Mesenchymal stem cell (in vitro differentiated cells and primary cell): ENCODE results near the gene MARK2.

Experiments
- DNase-seq: peaks from one replicate; pipeline ENCODE4 v3.0.0-alpha.2; 2013
- H2AFZ ChIP-seq: one replicate; pipeline ENCODE4 v1.6.1; 2013; ENCODE audit warnings: low read depth, mild to moderate bottlenecking, control low read depth, inconsistent platforms, low read length, moderate library complexity
- H2AK5ac ChIP-seq: 2 replicates; pipeline ENCODE4 v1.6.1; 2013; ENCODE audit warnings: low read length, moderate library complexity, mild to moderate bottlenecking, inconsistent platforms; ENCODE audit not compliant: severe bottlenecking
- H2BK120ac ChIP-seq: one replicate; pipeline ENCODE4 v1.6.1; 2013; ENCODE audit warnings: low read depth, mild to moderate bottlenecking, inconsistent platforms, low read length, moderate library complexity
- H2BK12ac ChIP-seq, 2 experiments: one replicate each; pipeline ENCODE4 v1.6.1; 2013; ENCODE audit warnings: inconsistent platforms in 2 of 2, low read length in 2 of 2, mild to moderate bottlenecking in 2 of 2, moderate library complexity in 2 of 2, control low read depth in 1 of 2
- H2BK15ac ChIP-seq: one replicate; pipeline ENCODE4 v1.6.1; 2013; ENCODE audit warnings: mild to moderate bottlenecking, low read depth, inconsistent platforms; ENCODE audit not compliant: poor library complexity, severe bottlenecking
- H2BK5ac ChIP-seq: 2 replicates; pipeline ENCODE4 v1.6.1; 2013; ENCODE audit warnings: low read depth, mild to moderate bottlenecking, low read length, control low read depth, inconsistent platforms; ENCODE audit not compliant: poor library complexity, severe bottlenecking
- H3K14ac ChIP-seq, 2 experiments: one replicate each; pipeline ENCODE4 v1.6.1; 2013; ENCODE audit warnings: inconsistent platforms in 2 of 2, low read length in 2 of 2, control low read depth in 1 of 2, mild to moderate bottlenecking in 1 of 2, moderate library complexity in 1 of 2
- H3K18ac ChIP-seq, 2 experiments: one replicate each; pipeline ENCODE4 v1.6.1; 2013; ENCODE audit warnings: inconsistent platforms in 2 of 2, low read length in 2 of 2, control low read depth in 1 of 2, low read depth in 1 of 2, mild to moderate bottlenecking in 1 of 2
- H3K23ac ChIP-seq, 2 experiments: one replicate each; pipeline ENCODE4 v1.6.1; 2013; ENCODE audit warnings: inconsistent platforms in 2 of 2, low read length in 2 of 2, mild to moderate bottlenecking in 2 of 2, moderate library complexity in 2 of 2, control low read depth in 1 of 2
- H3K27ac ChIP-seq: 2 replicates; pipeline ENCODE4 v1.5.1; 2013; ENCODE audit warnings: mild to moderate bottlenecking, moderate library complexity, low read length, control low read depth, inconsistent platforms; ENCODE audit not compliant: poor library complexity, severe bottlenecking
- H3K27me3 ChIP-seq, 2 experiments: 2 replicates each; pipeline versions ENCODE4 v1.6.1 to v1.7.0; 2013; ENCODE audit warnings: low read length in 2 of 2, mild to moderate bottlenecking in 2 of 2, moderate library complexity in 2 of 2, control low read depth in 1 of 2, inconsistent platforms in 1 of 2; ENCODE audit not compliant: control insufficient read depth in 1 of 2, insufficient read depth in 1 of 2
- H3K36me3 ChIP-seq, 2 experiments: 2 replicates each; pipeline versions ENCODE4 v1.6.1 to v1.7.0; 2013; ENCODE audit warnings: low read length in 2 of 2, control low read depth in 1 of 2, inconsistent platforms in 1 of 2, low read depth in 1 of 2, mild to moderate bottlenecking in 1 of 2; ENCODE audit not compliant: insufficient read depth in 2 of 2, control insufficient read depth in 1 of 2
- H3K4ac ChIP-seq, 2 experiments: one replicate each; pipeline ENCODE4 v1.6.1; 2013; ENCODE audit warnings: inconsistent platforms in 2 of 2, low read length in 2 of 2, mild to moderate bottlenecking in 2 of 2, moderate library complexity in 2 of 2, control low read depth in 1 of 2, low read depth in 1 of 2
- H3K4me1 ChIP-seq: 2 replicates; pipeline ENCODE4 v1.6.1; 2013; ENCODE audit warnings: low read depth, low read length, control low read depth; ENCODE audit not compliant: control insufficient read depth, insufficient read depth
- H3K4me2 ChIP-seq: 2 replicates; pipeline ENCODE4 v1.6.1; 2013; ENCODE audit warnings: low read length, mild to moderate bottlenecking, inconsistent platforms; ENCODE audit not compliant: poor library complexity, severe bottlenecking
- H3K4me3 ChIP-seq, 2 experiments: 2 replicates each; pipeline versions ENCODE4 v1.5.1 to v1.7.0; 2013; ENCODE audit warnings: low read length in 2 of 2, mild to moderate bottlenecking in 2 of 2, control low read depth in 1 of 2, low read depth in 1 of 2; ENCODE audit not compliant: insufficient read depth in 1 of 2
- H3K79me1 ChIP-seq: replicated peaks from 2 replicates; pipeline ENCODE4 v1.6.1; 2013; ENCODE audit warnings: mild to moderate bottlenecking, control low read depth, low read length, inconsistent platforms; ENCODE audit not compliant: poor library complexity, severe bottlenecking
- H3K9ac ChIP-seq: 2 replicates; pipeline ENCODE4 v1.7.0; 2013; ENCODE audit warnings: mild to moderate bottlenecking, low read length, moderate library complexity
- H3K9me3 ChIP-seq: 2 replicates; pipeline ENCODE4 v1.7.0; 2013; ENCODE audit warnings: mild to moderate bottlenecking, low read length; ENCODE audit not compliant: control insufficient read depth
- H4K8ac ChIP-seq: one replicate; pipeline ENCODE4 v1.6.1; 2013; ENCODE audit warnings: inconsistent platforms, mild to moderate bottlenecking, low read length, moderate library complexity
- H4K91ac ChIP-seq: one replicate; pipeline ENCODE4 v1.6.1; 2013; ENCODE audit warnings: mild to moderate bottlenecking, low read length, inconsistent platforms
- WGBS: methylation state at CpG from one replicate; pipeline ENCODE4 v1.1.7; 2013; ENCODE audit warnings: mixed read lengths; 5-methylcytosine and 5-hydroxymethylcytosine counted together

Gene MARK2

DNA sequence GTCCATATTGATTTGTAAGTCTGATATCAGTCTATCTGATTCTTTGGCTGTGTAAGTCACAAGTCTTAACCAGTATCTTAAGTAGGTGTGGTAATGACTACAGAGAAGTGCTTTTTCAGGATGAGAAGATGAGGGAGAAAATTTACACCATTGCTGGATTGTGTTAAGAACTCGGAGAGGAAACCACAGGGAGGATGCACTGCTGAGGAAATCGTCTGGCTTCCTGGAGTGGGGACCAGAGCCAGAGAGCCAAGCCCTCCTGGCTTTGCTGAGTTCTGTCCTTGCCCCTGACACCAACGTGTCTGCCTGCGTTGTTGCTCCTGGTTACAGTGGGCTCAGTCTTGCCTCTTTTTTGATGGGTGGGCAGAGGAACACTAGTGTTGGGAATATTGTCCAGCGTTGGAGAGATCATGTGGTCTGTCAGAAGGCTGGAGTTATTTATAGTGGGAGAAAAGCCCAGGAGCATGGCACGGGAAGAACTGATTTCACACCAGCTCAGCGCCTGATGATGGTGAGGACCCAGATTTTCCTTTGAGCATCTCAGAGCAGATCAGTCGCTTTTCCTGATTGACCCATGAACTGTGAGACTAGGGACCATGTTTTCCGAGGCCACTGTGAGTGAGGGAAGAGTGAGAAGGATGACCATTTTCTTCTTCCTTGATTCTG is 29.6 kb downstream of the MARK2 start:
- no peak overlapping the region for H3K4me3 ChIP-seq
- WGBS: 81% methylated on average over 9 of the region's 9 CpGs
- no peak overlapping the region for H2BK120ac ChIP-seq

DNA sequence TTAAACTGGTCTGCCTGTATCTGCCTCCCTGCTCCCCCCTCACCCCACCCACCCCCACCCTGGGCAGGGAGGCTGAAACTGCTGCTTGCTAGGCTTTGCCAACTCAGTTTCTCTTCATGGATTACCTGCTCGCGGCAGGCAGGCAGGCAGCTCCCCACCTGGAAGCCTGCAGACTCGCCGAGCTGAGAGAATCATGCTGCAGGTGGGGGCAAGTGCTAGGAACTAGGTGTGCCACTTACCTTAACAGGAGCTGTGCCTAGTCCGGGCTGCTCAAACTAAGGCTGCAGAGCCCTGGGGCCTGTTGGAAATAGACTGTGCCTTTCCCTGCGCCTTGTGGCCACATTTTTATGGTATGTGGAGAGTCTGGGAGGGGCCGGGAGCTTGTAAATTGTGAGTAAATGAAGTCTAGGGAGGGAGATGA is 30.3 kb downstream of the MARK2 start:
- H3K79me1 ChIP-seq: peaks cover 30% of the 10 kb centered on the region
- WGBS: 93% methylated on average over 7 of the region's 7 CpGs
- no peak overlapping the region for H3K18ac ChIP-seq
- H2BK12ac ChIP-seq: no peak overlapping the region
- no peak overlapping the region for H4K91ac ChIP-seq
- no peak overlapping the region for H3K4me2 ChIP-seq
- no peak overlapping the region for H2BK120ac ChIP-seq
- H3K14ac ChIP-seq: no peak overlapping the region
- peaks cover 4 to 19% of the 10 kb centered on the region in 2 experiments for H3K36me3 ChIP-seq
- no peaks in the 10 kb centered on the region for H3K27me3 ChIP-seq
- H2AK5ac ChIP-seq: no peak overlapping the region
- DNase-seq: no peak
- no peak overlapping the region for H3K4ac ChIP-seq
- H2BK15ac ChIP-seq: no peak overlapping the region
- peaks cover 32% of the 10 kb centered on the region for H3K4me1 ChIP-seq
- no peak overlapping the region for H2BK5ac ChIP-seq
- no peak overlapping the region for H3K9ac ChIP-seq
- H4K8ac ChIP-seq: no peak overlapping the region
- H3K9me3 ChIP-seq: no peaks in the 10 kb centered on the region
- H2AFZ ChIP-seq: no peak overlapping the region
- H3K4me3 ChIP-seq: no peak overlapping the region
- no peak overlapping the region for H3K23ac ChIP-seq
- H3K27ac ChIP-seq: no peak overlapping the region

More for the DNA sequence above, 29.6 kb downstream of the MARK2 start:
- no peak overlapping the region for H2BK15ac ChIP-seq
- H3K27me3 ChIP-seq: no peaks in the 10 kb centered on the region
- H3K23ac ChIP-seq: no peak overlapping the region
- no peak overlapping the region for H2BK5ac ChIP-seq
- no peak overlapping the region for H2BK12ac ChIP-seq
- H4K91ac ChIP-seq: no peak overlapping the region
- peaks cover 31% of the 10 kb centered on the region for H3K4me1 ChIP-seq
- peaks cover 30% of the 10 kb centered on the region for H3K79me1 ChIP-seq
- H3K36me3 ChIP-seq: peaks cover 4 to 17% of the 10 kb centered on the region in 2 experiments
- no peak overlapping the region for H3K4me2 ChIP-seq
- H3K27ac ChIP-seq: no peak overlapping the region
- H3K18ac ChIP-seq: no peak overlapping the region
- no peak overlapping the region for H3K4ac ChIP-seq
- no peak overlapping the region for H3K9ac ChIP-seq
- H4K8ac ChIP-seq: no peak overlapping the region
- no peaks in the 10 kb centered on the region for H3K9me3 ChIP-seq
- no peak for DNase-seq
- H3K14ac ChIP-seq: no peak overlapping the region
- H2AFZ ChIP-seq: no peak overlapping the region
- no peak overlapping the region for H2AK5ac ChIP-seq

DNA sequence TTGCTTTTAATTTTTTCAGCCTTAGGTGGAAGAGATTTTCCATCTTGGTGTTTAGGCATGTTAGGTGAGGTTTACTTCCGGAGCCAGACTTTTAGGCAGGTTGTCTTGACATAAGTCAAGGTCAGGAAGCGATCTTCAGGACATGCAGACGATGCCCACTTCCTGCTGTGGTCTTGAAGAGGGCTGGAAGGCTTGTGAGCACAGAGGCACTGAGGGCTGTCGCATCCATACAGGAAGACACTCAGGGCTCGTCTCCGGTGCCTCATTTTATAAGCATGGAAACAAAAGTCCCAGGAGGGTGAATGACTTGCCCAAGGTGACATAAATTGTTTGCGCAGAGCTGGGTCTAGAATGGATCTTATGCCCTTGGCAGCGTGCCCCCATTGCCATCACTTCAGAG is 30.8 kb downstream of the MARK2 start:
- H2AFZ ChIP-seq: no peak overlapping the region
- no peak overlapping the region for H2AK5ac ChIP-seq
- no peak overlapping the region for H3K4me3 ChIP-seq
- H3K4me2 ChIP-seq: no peak overlapping the region
- H3K36me3 ChIP-seq: peaks cover 4 to 19% of the 10 kb centered on the region in 2 experiments
- H2BK12ac ChIP-seq: no peak overlapping the region
- no peak overlapping the region for H3K27ac ChIP-seq
- H3K14ac ChIP-seq: no peak overlapping the region
- no peak overlapping the region for H4K8ac ChIP-seq
- no peak overlapping the region for H4K91ac ChIP-seq
- DNase-seq: no peak
- H3K27me3 ChIP-seq: no peaks in the 10 kb centered on the region
- H3K23ac ChIP-seq: no peak overlapping the region
- no peak overlapping the region for H2BK15ac ChIP-seq
- WGBS: 89% methylated on average over 8 of the region's 8 CpGs
- peaks cover 32% of the 10 kb centered on the region for H3K4me1 ChIP-seq
- no peaks in the 10 kb centered on the region for H3K9me3 ChIP-seq
- H2BK5ac ChIP-seq: no peak overlapping the region
- H3K18ac ChIP-seq: no peak overlapping the region
- no peak overlapping the region for H3K4ac ChIP-seq
- H3K9ac ChIP-seq: no peak overlapping the region
- H3K79me1 ChIP-seq: peaks cover 30% of the 10 kb centered on the region
- no peak overlapping the region for H2BK120ac ChIP-seq

DNA sequence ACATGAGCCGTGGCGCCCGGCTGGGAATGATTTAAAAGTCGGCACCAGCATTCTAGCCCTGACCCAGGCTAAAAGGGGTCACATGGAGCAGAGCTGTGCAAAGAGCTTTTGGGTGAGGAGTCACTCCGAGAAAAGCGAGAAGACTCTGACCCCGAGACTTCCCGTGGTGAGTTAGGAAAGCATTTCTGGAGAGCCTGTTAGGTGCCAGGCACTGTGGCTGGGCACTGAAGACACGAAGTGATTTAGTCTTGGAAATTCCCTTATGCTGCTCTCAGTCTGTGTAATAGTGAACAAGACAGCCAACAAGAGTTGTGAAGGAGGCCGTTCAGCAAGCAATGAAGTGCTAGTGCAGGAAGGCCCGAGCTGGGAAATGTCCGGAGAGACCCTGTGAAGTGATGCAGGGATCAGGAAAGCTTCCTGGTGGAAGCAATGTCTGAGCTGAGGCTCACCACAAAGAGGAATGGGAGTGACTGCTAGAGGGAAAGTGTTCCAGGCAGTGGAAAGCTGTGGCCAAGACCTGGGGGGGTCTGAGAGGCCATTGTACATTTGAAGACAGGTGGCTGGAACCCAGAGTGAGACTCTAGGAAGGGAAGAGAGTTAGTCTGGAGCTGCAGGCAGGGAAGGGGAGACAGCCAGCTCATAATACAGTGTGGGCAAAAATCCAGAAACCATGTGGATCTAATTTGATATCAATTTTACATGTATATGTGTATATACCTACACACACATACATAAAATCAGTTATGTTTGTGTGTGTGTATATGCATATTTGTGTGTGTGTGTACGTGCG is 31.6 kb downstream of the MARK2 start:
- H2BK120ac ChIP-seq: no peak overlapping the region
- WGBS: 76% methylated on average over 14 of the region's 14 CpGs
- peak; percentile 48 for DNase-seq
- H2AFZ ChIP-seq: no peak overlapping the region
- no peak overlapping the region for H2AK5ac ChIP-seq
- H3K27ac ChIP-seq: no peak overlapping the region
- no peak overlapping the region for H3K4me3 ChIP-seq
- H4K8ac ChIP-seq: no peak overlapping the region
- H3K4me2 ChIP-seq: no peak overlapping the region
- no peaks in the 10 kb centered on the region for H3K9me3 ChIP-seq
- no peak overlapping the region for H3K23ac ChIP-seq
- H3K14ac ChIP-seq: no peak overlapping the region
- no peak overlapping the region for H2BK12ac ChIP-seq
- peaks cover 25% of the 10 kb centered on the region for H3K79me1 ChIP-seq
- no peak overlapping the region for H2BK15ac ChIP-seq
- no peak overlapping the region for H2BK5ac ChIP-seq
- no peak overlapping the region for H3K4ac ChIP-seq
- H3K4me1 ChIP-seq: peaks cover 32% of the 10 kb centered on the region
- H3K18ac ChIP-seq: no peak overlapping the region
- no peak overlapping the region for H4K91ac ChIP-seq
- no peaks in the 10 kb centered on the region for H3K27me3 ChIP-seq
- peaks cover 6 to 18% of the 10 kb centered on the region in 2 experiments for H3K36me3 ChIP-seq
- H3K9ac ChIP-seq: peak overlapping the region; percentile 37
